BLaER1 treated with 17β-estradiol and CSF1 and Interleukin-3, amounts not matched to agents 10 nM and 100 nM (cell line): ENCODE measurements around the gene MTA1.

Source experiments
- H3K27ac ChIP-seq, 11 experiments: shearing (Covaris generic); formaldehyde crosslinking; 2 replicates each; pipeline ENCODE4 v1.8.1; 2022
- H3K27me3 ChIP-seq, 11 experiments: shearing (Covaris generic); formaldehyde crosslinking; 2 replicates each; pipeline ENCODE4 v1.8.1; 2022
- H3K36me3 ChIP-seq, 11 experiments: shearing (Covaris generic); formaldehyde crosslinking; 2 replicates each; pipeline ENCODE4 v1.8.1; 2022
- H3K4me1 ChIP-seq, 10 experiments: shearing (Covaris generic); formaldehyde crosslinking; 2 replicates each; pipeline ENCODE4 v1.8.1; 2022
- H3K4me2 ChIP-seq, 11 experiments: shearing (Covaris generic); formaldehyde crosslinking; 2 replicates each; pipeline ENCODE4 v1.8.1; 2022
- H3K4me3 ChIP-seq, 10 experiments: shearing (Covaris generic); formaldehyde crosslinking; 2 replicates each; pipeline ENCODE4 v1.8.1; 2022
- H3K9ac ChIP-seq, 11 experiments: shearing (Covaris generic); formaldehyde crosslinking; 2 replicates each; pipeline ENCODE4 v1.8.1; 2022
- H3K9me3 ChIP-seq, 11 experiments: shearing (Covaris generic); formaldehyde crosslinking; replicated peaks in 1 of 11; 2 replicates each; pipeline ENCODE4 v1.8.1; 2022
- H4K20me1 ChIP-seq, 11 experiments: shearing (Covaris generic); formaldehyde crosslinking; 2 replicates each; pipeline ENCODE4 v1.8.1; 2022
- Cebpa-rat ChIP-seq, 11 experiments: shearing (Covaris generic); IDR thresholded peaks; 2 replicates each; pipeline ENCODE4 v1.8.1; 2022

Gene MTA1

DNA sequence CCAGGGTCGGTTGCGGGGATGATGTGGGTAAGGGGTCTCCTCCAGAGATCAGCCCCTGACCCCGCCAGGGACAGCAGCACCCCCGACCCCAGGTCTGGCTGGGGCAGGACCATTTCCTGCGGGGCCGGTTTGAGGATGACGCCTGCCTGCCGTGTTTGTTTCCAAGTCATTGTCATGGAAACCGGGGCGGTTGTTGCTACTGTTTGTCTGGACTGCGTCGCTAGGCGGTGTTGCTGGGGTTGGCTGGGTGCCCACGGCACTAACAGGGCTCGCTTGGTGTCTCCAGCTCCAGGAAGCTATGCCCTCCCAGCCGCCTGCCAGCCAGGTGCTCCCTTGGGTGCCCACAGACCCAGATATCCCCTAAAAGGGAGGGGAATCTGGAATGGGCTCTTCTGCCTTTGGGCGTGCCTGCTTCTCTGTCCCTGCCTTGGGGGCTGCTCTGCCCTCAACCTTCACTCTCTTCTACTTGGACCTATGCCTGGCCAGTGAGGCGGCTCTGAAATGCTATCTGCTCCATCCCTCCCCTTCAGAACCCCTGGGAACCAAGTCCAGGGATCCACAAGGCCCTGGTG, 62.3 kb downstream of the MTA1 start:
- peak overlapping the region; percentile 96 to 100 (median 100) for H3K4me2 ChIP-seq
- TF ChIP-seq Cebpa-rat (IDR thresholded peaks at IDR 0.05): no peak
- H3K27ac ChIP-seq: peak overlapping the region; percentile 58 to 98 (median 86); a peak in 21 of 22 replicates
- H3K4me1 ChIP-seq: peaks cover 53 to 86% (median 81%) of the 10 kb centered on the region in 10 experiments
- H3K9me3 ChIP-seq: peaks cover 0 to 5% (median 0%) of the 10 kb centered on the region in 11 experiments; a peak in 2 of 22 replicates
- H3K4me3 ChIP-seq: peak overlapping the region in 8 of 10 experiments; percentile 40 to 69 (median 55); a peak in 11 of 20 replicates
- peak overlapping the region; percentile 55 to 90 (median 76) for H3K9ac ChIP-seq
- peaks cover 43 to 62% (median 57%) of the 10 kb centered on the region in 11 experiments for H3K27me3 ChIP-seq
- H3K36me3 ChIP-seq: no peaks in the 10 kb centered on the region
- peaks cover 0 to 63% (median 20%) of the 10 kb centered on the region in 11 experiments; a peak in 16 of 22 replicates for H4K20me1 ChIP-seq

DNA sequence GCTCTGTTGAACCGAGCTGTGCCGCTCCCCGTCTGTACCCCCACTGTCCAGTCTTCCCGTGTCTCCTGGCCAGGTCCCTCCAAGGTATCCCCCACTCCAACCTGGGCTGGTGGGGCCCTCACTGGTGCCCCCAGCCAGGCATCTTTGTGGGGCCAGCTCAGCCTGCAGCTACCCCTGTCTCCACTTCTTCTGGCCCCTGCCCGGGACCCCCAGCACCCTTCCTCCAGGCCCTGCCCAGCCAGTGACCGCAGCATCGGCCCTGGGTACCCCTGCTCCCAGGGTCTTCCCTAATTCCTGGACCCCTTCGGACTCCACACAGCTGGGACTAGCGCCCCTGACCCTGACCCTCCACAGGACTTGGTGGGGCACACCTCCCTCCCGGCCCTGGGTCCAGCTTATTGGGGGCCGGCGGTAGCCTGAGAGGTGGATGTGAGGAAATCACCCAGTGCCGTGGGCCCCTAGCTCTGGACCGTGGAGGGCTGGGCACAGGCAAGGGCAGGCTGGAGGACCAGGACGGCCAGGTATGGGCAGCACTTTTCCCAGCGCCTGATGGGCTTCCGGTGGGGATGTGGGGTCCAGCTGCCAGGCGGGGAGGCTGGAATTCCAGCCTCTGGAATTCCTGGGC, 63.0 kb downstream of the MTA1 start:
- H3K27ac ChIP-seq: peak overlapping the region; percentile 58 to 98 (median 86); a peak in 21 of 22 replicates
- H3K4me3 ChIP-seq: peak overlapping the region in 6 of 10 experiments; percentile 0 to 58 (median 46); a peak in 3 of 20 replicates
- H3K4me2 ChIP-seq: peak overlapping the region; percentile 96 to 100 (median 100)
- TF ChIP-seq Cebpa-rat (IDR thresholded peaks at IDR 0.05): no peak
- H3K9ac ChIP-seq: peak overlapping the region; percentile 55 to 90 (median 76)
- H3K27me3 ChIP-seq: peaks cover 44 to 62% (median 57%) of the 10 kb centered on the region in 11 experiments
- H3K9me3 ChIP-seq: no peaks in the 10 kb centered on the region
- no peaks in the 10 kb centered on the region for H3K36me3 ChIP-seq
- H3K4me1 ChIP-seq: peaks cover 52 to 87% (median 82%) of the 10 kb centered on the region in 10 experiments
- peaks cover 0 to 63% (median 20%) of the 10 kb centered on the region in 11 experiments; a peak in 16 of 22 replicates for H4K20me1 ChIP-seq

DNA sequence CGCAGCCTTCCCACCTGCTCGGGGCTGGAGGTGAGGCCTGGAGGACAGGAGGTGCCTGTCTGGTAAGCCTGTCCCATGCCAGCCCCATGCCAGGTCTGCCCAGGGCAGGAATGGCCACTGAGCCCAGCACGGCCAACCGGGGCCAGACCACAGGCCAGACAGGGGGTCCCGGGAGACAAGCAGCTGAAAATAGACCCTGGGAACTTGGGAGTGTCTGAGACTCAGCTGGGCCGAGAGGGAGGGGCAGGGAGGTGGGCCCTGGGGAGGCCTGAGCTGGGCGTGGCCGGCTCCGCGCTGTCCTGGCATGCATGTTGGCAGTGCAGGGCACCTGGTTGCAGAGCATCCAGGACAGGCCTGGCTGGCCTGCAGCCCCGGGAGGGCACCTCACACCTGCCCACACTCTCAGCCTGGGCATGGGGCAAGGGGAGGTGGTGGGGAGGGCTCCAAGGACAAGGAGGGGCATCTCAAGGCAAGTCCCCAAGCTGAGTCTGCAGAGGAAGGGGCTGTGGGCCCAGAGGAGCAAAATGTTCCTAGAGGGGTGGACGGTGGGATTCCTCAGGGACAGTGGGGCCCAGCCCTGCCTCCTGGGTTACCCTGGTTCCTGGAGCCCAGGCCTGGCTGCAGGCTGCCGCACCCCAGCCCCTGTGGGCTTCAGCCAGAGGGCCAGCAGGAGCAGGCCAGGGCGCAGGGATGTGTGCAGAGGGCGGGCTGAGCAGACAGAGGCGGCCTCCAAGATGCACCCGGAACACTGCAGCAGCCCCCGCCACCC, 63.9 kb downstream of the MTA1 start:
- no peaks in the 10 kb centered on the region; a peak in 1 of 22 replicates for H3K36me3 ChIP-seq
- no peaks in the 10 kb centered on the region for H3K9me3 ChIP-seq
- H3K27me3 ChIP-seq: peaks cover 41 to 61% (median 56%) of the 10 kb centered on the region in 11 experiments
- peak overlapping the region in 10 of 11 experiments; percentile 58 to 98 (median 86); a peak in 13 of 22 replicates for H3K27ac ChIP-seq
- H3K9ac ChIP-seq: peak overlapping the region; percentile 55 to 90 (median 76); a peak in 12 of 22 replicates
- peak overlapping the region in 10 of 11 experiments; percentile 96 to 100 (median 100); a peak in 20 of 22 replicates for H3K4me2 ChIP-seq
- peak overlapping the region in 1 of 10 experiments; percentile 22; a peak in 2 of 20 replicates for H3K4me3 ChIP-seq
- peaks cover 59 to 90% (median 87%) of the 10 kb centered on the region in 10 experiments for H3K4me1 ChIP-seq
- no peak for TF ChIP-seq Cebpa-rat (IDR thresholded peaks at IDR 0.05)
- peaks cover 0 to 60% (median 17%) of the 10 kb centered on the region in 11 experiments; a peak in 15 of 22 replicates for H4K20me1 ChIP-seq

DNA sequence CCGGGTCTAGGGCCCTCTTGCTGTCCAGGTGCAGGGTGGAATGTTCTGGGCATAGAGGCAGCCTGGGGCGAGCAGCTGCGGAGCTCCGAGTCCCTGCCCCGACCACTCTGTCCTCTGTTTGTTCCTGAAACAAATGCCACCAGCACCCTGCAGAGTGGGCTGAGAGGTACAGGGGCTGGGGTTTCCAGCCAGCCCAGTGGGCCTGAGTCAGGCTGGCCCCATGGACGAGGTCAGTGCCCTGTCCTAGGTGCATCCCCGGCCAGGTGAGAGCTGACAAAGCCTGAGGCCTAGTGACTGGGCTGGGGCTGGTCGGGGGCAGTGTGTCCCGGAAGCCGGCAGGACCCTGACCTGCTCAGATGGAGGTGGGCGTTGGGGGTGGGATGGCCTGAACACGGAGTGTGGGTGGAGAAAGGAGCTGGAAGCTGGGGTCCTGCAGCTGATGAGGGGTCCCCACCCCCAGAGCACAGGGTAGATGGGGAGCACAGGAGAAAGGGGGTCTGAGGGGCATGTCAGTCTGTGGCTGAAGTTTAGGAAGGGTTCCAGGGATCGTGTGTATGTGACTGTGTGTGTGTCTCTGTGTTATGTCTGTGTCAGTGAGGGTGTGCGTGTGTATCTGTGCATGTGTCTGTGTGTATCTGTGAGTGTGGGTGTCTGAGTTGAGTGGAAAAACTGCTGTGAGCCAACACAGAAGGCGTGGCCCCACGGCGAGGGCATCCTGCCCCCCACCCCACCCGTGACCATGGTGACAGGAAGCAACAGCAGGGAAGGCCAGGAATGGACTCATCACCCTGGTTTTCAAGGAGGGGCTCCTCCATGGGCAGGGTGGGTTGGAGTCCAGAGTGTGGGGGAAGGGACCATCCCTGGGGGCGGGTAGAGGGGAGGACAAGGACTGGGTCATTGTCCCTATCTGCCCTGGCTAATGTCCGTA, 64.7 kb downstream of the MTA1 start:
- Histone ChIP-seq H3K27me3 (peaks cover 38 to 56% (median 51%) of the 10 kb centered on the region in 11 experiments), H3K4me3 (peak overlapping the region in 1 of 10 experiments; percentile 22; a peak in 1 of 20 replicates), H3K4me2 (peak overlapping the region in 9 of 11 experiments; percentile 97 to 100 (median 100); a peak in 20 of 22 replicates), H3K9me3 (no peaks in the 10 kb centered on the region), H3K27ac (peak overlapping the region in 1 of 11 experiments; percentile 98; a peak in 4 of 22 replicates), H3K36me3 (no peaks in the 10 kb centered on the region; a peak in 1 of 22 replicates), H3K9ac (peak overlapping the region in 4 of 11 experiments; percentile 9 to 82 (median 76); a peak in 4 of 22 replicates), H4K20me1 (peaks cover 0 to 66% (median 23%) of the 10 kb centered on the region in 11 experiments; a peak in 15 of 22 replicates), H3K4me1 (peaks cover 67 to 98% (median 96%) of the 10 kb centered on the region in 10 experiments)
- no peak for TF ChIP-seq Cebpa-rat (IDR thresholded peaks at IDR 0.05)

DNA sequence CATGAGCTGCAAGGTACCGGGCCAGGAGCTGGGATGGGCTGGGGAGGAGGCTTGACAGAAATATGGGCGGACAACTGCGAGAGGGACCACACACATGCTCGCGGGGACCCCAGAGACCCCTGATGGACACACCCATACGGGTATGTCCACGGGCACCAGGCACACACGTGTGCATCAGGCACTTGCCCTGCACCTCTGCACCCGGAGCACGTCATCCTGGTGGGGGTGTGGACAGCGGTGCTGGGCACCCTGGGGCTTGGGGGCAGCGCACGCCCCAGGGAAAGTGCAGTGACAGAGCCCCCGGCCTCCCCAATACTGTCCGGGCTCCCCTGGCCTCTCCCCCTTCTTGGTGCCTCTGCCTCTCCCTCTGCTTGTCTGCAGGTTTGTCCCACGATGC, 65.4 kb downstream of the MTA1 start:
- H4K20me1 ChIP-seq: peaks cover 0 to 61% (median 19%) of the 10 kb centered on the region in 11 experiments; a peak in 14 of 22 replicates
- H3K4me2 ChIP-seq: peak overlapping the region in 10 of 11 experiments; percentile 6 to 100 (median 100); a peak in 16 of 22 replicates
- H3K4me1 ChIP-seq: peaks cover 70 to 96% (median 94%) of the 10 kb centered on the region in 10 experiments
- H3K9ac ChIP-seq: no peak overlapping the region; a peak in 1 of 22 replicates
- H3K27me3 ChIP-seq: peaks cover 32 to 49% (median 45%) of the 10 kb centered on the region in 11 experiments
- no peak for TF ChIP-seq Cebpa-rat (IDR thresholded peaks at IDR 0.05)
- no peak overlapping the region; a peak in 1 of 22 replicates for H3K27ac ChIP-seq
- H3K36me3 ChIP-seq: no peaks in the 10 kb centered on the region; a peak in 1 of 22 replicates
- H3K9me3 ChIP-seq: no peaks in the 10 kb centered on the region
- no peak overlapping the region for H3K4me3 ChIP-seq

DNA sequence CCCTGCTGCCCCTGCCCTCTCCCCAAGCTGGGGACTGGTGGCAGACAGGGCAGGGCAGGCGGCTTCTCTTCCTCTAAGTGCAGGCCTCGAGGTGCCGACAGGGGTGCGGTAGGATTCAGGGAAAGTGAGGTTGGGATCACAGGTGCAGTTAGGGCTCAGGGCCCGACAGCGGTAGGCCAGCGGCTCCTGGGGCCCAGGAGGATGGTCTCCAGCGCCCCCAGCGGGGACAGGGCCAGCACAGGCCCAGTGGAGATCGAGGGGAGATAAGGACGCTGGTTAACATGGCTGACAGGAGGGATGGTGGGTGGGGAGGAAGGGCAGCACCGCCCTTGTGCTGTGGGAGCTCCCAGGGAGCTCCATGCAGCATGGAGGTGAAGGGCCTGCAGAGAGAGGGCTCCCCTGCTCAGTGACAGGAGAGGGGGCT, 66.1 kb downstream of the MTA1 start:
- Histone ChIP-seq H3K27ac (no peak overlapping the region; a peak in 2 of 22 replicates), H3K4me2 (peak overlapping the region; percentile 95 to 100 (median 99)), H3K9me3 (no peaks in the 10 kb centered on the region), H3K36me3 (no peaks in the 10 kb centered on the region; a peak in 1 of 22 replicates), H4K20me1 (peaks cover 0 to 54% (median 17%) of the 10 kb centered on the region in 11 experiments; a peak in 13 of 22 replicates), H3K4me1 (peaks cover 70 to 94% (median 86%) of the 10 kb centered on the region in 10 experiments), H3K4me3 (peak overlapping the region in 5 of 10 experiments; percentile 62 to 78 (median 65); a peak in 7 of 20 replicates), H3K9ac (peak overlapping the region in 4 of 11 experiments; percentile 76 to 80 (median 78); a peak in 2 of 22 replicates), H3K27me3 (peaks cover 27 to 42% (median 37%) of the 10 kb centered on the region in 11 experiments)
- no peak for TF ChIP-seq Cebpa-rat (IDR thresholded peaks at IDR 0.05)

DNA sequence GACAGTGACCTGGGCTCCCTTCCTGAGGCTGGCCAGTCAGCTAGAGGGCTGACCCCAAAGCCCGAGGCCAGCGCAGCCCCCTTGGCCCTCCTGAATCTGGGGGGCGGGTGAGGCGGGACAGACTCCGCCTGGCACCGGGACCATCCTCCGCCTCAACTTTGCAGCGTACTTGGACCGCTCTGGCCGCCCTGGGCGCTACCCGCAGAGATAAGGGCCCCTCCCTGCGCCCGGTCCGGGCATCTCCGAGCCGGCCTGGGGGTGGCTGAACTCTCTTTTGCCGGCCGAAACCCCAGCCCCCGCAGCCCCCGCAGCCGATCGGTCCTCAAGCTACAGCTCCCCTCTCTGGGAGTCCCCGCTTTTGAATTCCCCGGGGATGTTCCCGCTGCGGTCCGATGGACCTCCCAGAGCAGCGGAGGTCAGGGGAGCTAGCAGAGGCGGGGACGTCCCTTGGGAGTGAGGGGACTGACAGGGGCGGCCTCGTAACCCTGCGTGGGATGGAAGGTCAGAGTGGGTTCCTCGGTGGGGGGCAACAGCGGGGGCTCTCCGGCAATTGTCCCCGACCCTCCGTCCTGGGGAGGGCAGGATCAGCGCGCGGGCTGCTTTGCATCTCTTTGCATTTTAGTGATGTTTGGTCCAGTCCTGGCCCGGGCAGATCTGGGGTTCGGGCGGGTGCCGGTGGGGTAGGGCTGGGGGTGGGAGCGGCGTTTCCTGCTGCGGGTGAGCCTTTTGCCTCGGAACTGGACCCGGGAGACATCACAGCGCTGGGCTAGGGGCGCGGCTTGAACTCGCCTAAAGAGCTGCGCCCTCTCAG, 66.7 kb downstream of the MTA1 start, which contains the start of gene CRIP1:
Gene CRIP1, plus strand, starts transcription at position 724 of the 811 bp plus-strand sequence. CDS start 374 bp downstream, outside the sequence.
- peak within 1 kb of the TSS; percentile 68 to 84 (median 76) for H3K9ac ChIP-seq
- H3K27me3 ChIP-seq: peaks cover 26 to 41% (median 37%) of the 10 kb centered on the region in 11 experiments
- TF ChIP-seq Cebpa-rat (IDR thresholded peaks at IDR 0.05): no peak
- peaks cover 65 to 88% (median 80%) of the 10 kb centered on the region in 10 experiments for H3K4me1 ChIP-seq
- H3K36me3 ChIP-seq: no peaks in the 10 kb centered on the region; a peak in 1 of 22 replicates
- H4K20me1 ChIP-seq: peaks cover 0 to 49% (median 17%) of the 10 kb centered on the region in 11 experiments; a peak in 13 of 22 replicates
- peak within 1 kb of the TSS; percentile 95 to 100 (median 99) for H3K4me2 ChIP-seq
- peak within 1 kb of the TSS; percentile 53 to 78 (median 63) for H3K4me3 ChIP-seq
- peak within 1 kb of the TSS; percentile 27 to 81 (median 64) for H3K27ac ChIP-seq
- no peaks in the 10 kb centered on the region for H3K9me3 ChIP-seq
